GM18858 (cell line): ENCODE measurements around the gene SSR1.
A peak's percentile ranks its signal among the peaks of the same experiment; 100 is the strongest.
"Not testable (repeated sequence)": the region's sequence is repeated elsewhere in the genome, so short reads cannot be mapped to it uniquely, and the experiment has no call there.

Experiments
- ATAC-seq: cut with Tn5 transposase; IDR thresholded peaks from one replicate; pipeline ENCODE4 v1.9.1; 2021; ENCODE audit not compliant: unreplicated experiment

Gene SSR1

GRCh38 chr6:7312616-7313504 lies at the start of gene SSR1:
Gene SSR1, minus strand, starts transcription at chr6:7313199. Its CDS starts 79 bp downstream, at chr6:7313120.
- peak; percentile 93 for ATAC-seq

GRCh38 chr6:7351916-7352315 lies 38.9 kb upstream of the SSR1 start:
- not testable (repeated sequence) for ATAC-seq

- ATAC-seq, result not testable (repeated sequence)
These were observed 37.6 kb upstream of the SSR1 start for GRCh38 chr6:7350591-7350990.

GRCh38 chr6:7347551-7347997 lies 34.6 kb upstream of the SSR1 start:
- not testable (repeated sequence) for ATAC-seq

- not testable (repeated sequence) for ATAC-seq
These were observed 31.9 kb upstream of the SSR1 start for GRCh38 chr6:7344773-7345450.

GRCh38 chr6:7343546-7344475 lies 30.8 kb upstream of the SSR1 start:
- ATAC-seq, result no peak

- peak; percentile 84 for ATAC-seq
These were observed 29.2 kb upstream of the SSR1 start for GRCh38 chr6:7341989-7342742.

- ATAC-seq, result no peak
These were observed 28.3 kb upstream of the SSR1 start for GRCh38 chr6:7341271-7341670.

GRCh38 chr6:7339007-7339732 lies 26.2 kb upstream of the SSR1 start:
- ATAC-seq, result not testable (repeated sequence)

- ATAC-seq, result no peak
These were observed 25.0 kb upstream of the SSR1 start for GRCh38 chr6:7338031-7338430.

GRCh38 chr6:7335519-7335918 lies 22.5 kb upstream of the SSR1 start:
- ATAC-seq, result no peak

- no peak for ATAC-seq
These were observed 21.7 kb upstream of the SSR1 start for GRCh38 chr6:7334685-7335084.

GRCh38 chr6:7332090-7332745 lies 19.2 kb upstream of the SSR1 start:
- no peak for ATAC-seq

GRCh38 chr6:7331452-7331851 lies 18.5 kb upstream of the SSR1 start:
- ATAC-seq, result no peak

GRCh38 chr6:7328243-7328642 lies 15.2 kb upstream of the SSR1 start:
- no peak for ATAC-seq

- no peak for ATAC-seq
These were observed 12.8 kb upstream of the SSR1 start for GRCh38 chr6:7325750-7326149.

GRCh38 chr6:7324520-7324919 lies 11.5 kb upstream of the SSR1 start:
- ATAC-seq, result peak; percentile 58

- ATAC-seq, result no peak
These were observed 10.1 kb upstream of the SSR1 start for GRCh38 chr6:7323074-7323473.

GRCh38 chr6:7321866-7322265 lies 8.9 kb upstream of the SSR1 start:
- not testable (repeated sequence) for ATAC-seq
